ENCODE measurements around the gene PGGHG. TPM values are rescaled to one million over a fixed set of nuclear protein-coding genes. Genes with fewer than 3 reads are reported as not detected.
A peak's percentile ranks its signal among the peaks of the same experiment; 100 is the strongest.

PGGHG gene
- total RNA-seq, 4 donors from 2014 or later, result 10.9 to 53.6 (median 19.8) TPM

- no peak for ATAC-seq (ENCODE audit: low FRiP score)
- peak; percentile 35 for DNase-seq (ENCODE audit: low spot score)
- no peak for TF ChIP-seq CTCF (IDR thresholded peaks at IDR 0.05)
Measured at GRCh38 chr11:250740-251299, 38.1 kb upstream of the PGGHG start.

DNA sequence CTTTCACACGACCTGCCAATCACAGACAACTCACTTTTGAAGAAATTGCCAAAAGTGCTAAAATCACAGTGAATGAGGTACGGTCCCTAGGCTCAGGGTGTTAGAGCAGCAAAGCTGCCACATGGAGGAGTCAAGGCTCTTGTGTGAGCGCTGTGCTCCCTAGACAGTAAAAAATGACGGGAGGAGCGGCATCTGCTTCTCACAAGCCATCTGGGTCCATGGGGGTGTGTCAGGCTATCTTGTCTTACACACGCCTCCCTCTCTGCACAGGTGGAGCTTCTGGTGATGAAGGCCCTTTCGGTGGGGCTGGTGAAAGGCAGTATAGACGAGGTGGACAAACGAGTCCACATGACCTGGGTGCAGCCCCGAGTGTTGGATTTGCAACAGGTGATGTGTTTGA, 37.4 kb upstream of the PGGHG start:
- DNase-seq (ENCODE audit: low spot score) (no peak), ATAC-seq (ENCODE audit: low FRiP score) (no peak)
- TF ChIP-seq CTCF (IDR thresholded peaks at IDR 0.05), result no peak

GRCh38 chr11:252666-253065, 36.3 kb upstream of the PGGHG start:
- no peak for ATAC-seq (ENCODE audit: low FRiP score)
- no peak for TF ChIP-seq CTCF (IDR thresholded peaks at IDR 0.05)

GRCh38 chr11:253160-253885, 35.6 kb upstream of the PGGHG start:
- no peak for TF ChIP-seq CTCF (IDR thresholded peaks at IDR 0.05)
- ATAC-seq (ENCODE audit: low FRiP score) (no peak), DNase-seq (ENCODE audit: low spot score) (no peak)

More at GRCh38 chr11:252666-253065, 36.3 kb upstream of the PGGHG start:
- no peak for DNase-seq (ENCODE audit: low spot score)

GRCh38 chr11:253886-254270, 35.0 kb upstream of the PGGHG start:
- ATAC-seq (ENCODE audit: low FRiP score) (no peak), DNase-seq (ENCODE audit: low spot score) (no peak)
- TF ChIP-seq CTCF (IDR thresholded peaks at IDR 0.05), result no peak

- DNase-seq (ENCODE audit: low spot score) (no peak), ATAC-seq (ENCODE audit: low FRiP score) (no peak)
- no peak for TF ChIP-seq CTCF (IDR thresholded peaks at IDR 0.05)
Measured at GRCh38 chr11:255176-255575, 33.8 kb upstream of the PGGHG start.

- DNase-seq (ENCODE audit: low spot score) (no peak), ATAC-seq (ENCODE audit: low FRiP score) (no peak)
- no peak for TF ChIP-seq CTCF (IDR thresholded peaks at IDR 0.05)
Measured at GRCh38 chr11:255816-256215, 33.1 kb upstream of the PGGHG start.
